ENCODE data around the gene TARBP2.
"Not testable (repeated sequence)": the region's sequence is repeated elsewhere in the genome, so short reads cannot be mapped to it uniquely, and the experiment has no call there.

TARBP2 gene

GRCh38 chr12:53516758-53517455 is 15.8 kb downstream of the TARBP2 start:
- no peak for FAIRE-seq

- no peak for FAIRE-seq
These were observed 17.3 kb downstream of the TARBP2 start for GRCh38 chr12:53518381-53518780.

GRCh38 chr12:53523131-53523530 is 22.0 kb downstream of the TARBP2 start:
- no peak for FAIRE-seq

- FAIRE-seq: no peak
These were observed 23.4 kb downstream of the TARBP2 start for GRCh38 chr12:53524476-53524875.

GRCh38 chr12:53530061-53530460 is 29.0 kb downstream of the TARBP2 start:
- FAIRE-seq: no peak

- FAIRE-seq: no peak
These were observed 29.8 kb downstream of the TARBP2 start for GRCh38 chr12:53530920-53531319.

GRCh38 chr12:53532021-53532420 is 30.9 kb downstream of the TARBP2 start:
- no peak for FAIRE-seq

- no peak for FAIRE-seq
These were observed 31.7 kb downstream of the TARBP2 start for GRCh38 chr12:53532524-53533445.

GRCh38 chr12:53533471-53533870 is 32.4 kb downstream of the TARBP2 start:
- FAIRE-seq: no peak

GRCh38 chr12:53536962-53537361 is 35.9 kb downstream of the TARBP2 start:
- FAIRE-seq: no peak

GRCh38 chr12:53538209-53538689 is 37.2 kb downstream of the TARBP2 start:
- FAIRE-seq: no peak

GRCh38 chr12:53539526-53539925 is 38.4 kb downstream of the TARBP2 start:
- no peak for FAIRE-seq

- no peak for FAIRE-seq
These were observed 42.5 kb downstream of the TARBP2 start for GRCh38 chr12:53543539-53543938.

GRCh38 chr12:53548354-53548753 is 47.3 kb downstream of the TARBP2 start:
- FAIRE-seq: not testable (repeated sequence)

- FAIRE-seq: not testable (repeated sequence)
These were observed 49.0 kb downstream of the TARBP2 start for GRCh38 chr12:53550131-53550530.

- no peak for FAIRE-seq
These were observed 49.5 kb downstream of the TARBP2 start for GRCh38 chr12:53550595-53550994.

GRCh38 chr12:53551889-53552291 is 50.8 kb downstream of the TARBP2 start:
- no peak for FAIRE-seq

GRCh38 chr12:53552361-53553327 is 51.6 kb downstream of the TARBP2 start:
- FAIRE-seq: no peak
